D341Med (cell line): ENCODE data around the gene SAP130.

ENCODE experiments used
- DNase-seq: peaks from one replicate; pipeline ENCODE4 v3.0.0; 2012; ENCODE audit warnings: low spot score

SAP130 gene

GRCh38 chr2:128026448-128027277, 1.2 kb downstream of the SAP130 start:
- no peak for DNase-seq

GRCh38 chr2:128024816-128025215, 3.0 kb downstream of the SAP130 start:
- DNase-seq: no peak

- no peak for DNase-seq
These were observed 10.3 kb downstream of the SAP130 start for GRCh38 chr2:128017561-128017960.

- no peak for DNase-seq
These were observed 11.2 kb downstream of the SAP130 start for GRCh38 chr2:128016620-128017019.

GRCh38 chr2:128012698-128013097, 15.2 kb downstream of the SAP130 start:
- no peak for DNase-seq

- DNase-seq: no peak
These were observed 19.7 kb downstream of the SAP130 start for GRCh38 chr2:128008074-128008672.

- no peak for DNase-seq
These were observed 23.4 kb downstream of the SAP130 start for GRCh38 chr2:128004509-128004908.

GRCh38 chr2:128003463-128003862, 24.4 kb downstream of the SAP130 start:
- no peak for DNase-seq

- no peak for DNase-seq
These were observed 31.7 kb downstream of the SAP130 start for GRCh38 chr2:127996160-127996559.

- DNase-seq: no peak
These were observed 32.1 kb downstream of the SAP130 start for GRCh38 chr2:127995725-127996124.

GRCh38 chr2:127993659-127994058, 34.2 kb downstream of the SAP130 start:
- DNase-seq: no peak

GRCh38 chr2:127991742-127992141, 36.1 kb downstream of the SAP130 start:
- DNase-seq: no peak

GRCh38 chr2:127986548-127987079, 41.2 kb downstream of the SAP130 start:
- DNase-seq: no peak

GRCh38 chr2:127985735-127986134, 42.1 kb downstream of the SAP130 start:
- DNase-seq: no peak

GRCh38 chr2:127985026-127985734, 42.7 kb downstream of the SAP130 start:
- DNase-seq: no peak

GRCh38 chr2:127984551-127984950, 43.3 kb downstream of the SAP130 start:
- DNase-seq: no peak

- no peak for DNase-seq
These were observed 58.4 kb downstream of the SAP130 start for GRCh38 chr2:127969446-127969845.

GRCh38 chr2:127968610-127969339, 59.1 kb downstream of the SAP130 start:
- DNase-seq: no peak

- DNase-seq: no peak
These were observed 66.1 kb downstream of the SAP130 start for GRCh38 chr2:127961729-127962128.

- DNase-seq: no peak
These were observed 70.6 kb downstream of the SAP130 start for GRCh38 chr2:127957240-127957639.

GRCh38 chr2:127954857-127955256, 73.0 kb downstream of the SAP130 start:
- no peak for DNase-seq

GRCh38 chr2:127953849-127954248, 74.0 kb downstream of the SAP130 start:
- no peak for DNase-seq
